C4-2B (cell line): ENCODE data around the gene UBC.
"Not testable (repeated sequence)": the region's sequence is repeated elsewhere in the genome, so short reads cannot be mapped to it uniquely, and the experiment has no call there.

Source experiments
- H3K27ac ChIP-seq: fragments of 450-650 bp; 2 replicates; pipeline ENCODE4 v1.5.1; 2017
- ZFX ChIP-seq: fragments of 450-650 bp; IDR thresholded peaks from 2 replicates; pipeline ENCODE4 v1.6.1; 2017
- TF ChIP-seq, protein P1 (sequence below): fragments of 450-650 bp; conservative IDR thresholded peaks from 2 replicates; pipeline ENCODE4 v1.5.1; 2017; ENCODE audit warnings: mild to moderate bottlenecking

Gene UBC

GRCh38 chr12:124940393-124941169 lies 26.1 kb upstream of the UBC start:
- H3K27ac ChIP-seq, result peak overlapping the region; percentile 73
- TF ChIP-seq, protein P1, sequence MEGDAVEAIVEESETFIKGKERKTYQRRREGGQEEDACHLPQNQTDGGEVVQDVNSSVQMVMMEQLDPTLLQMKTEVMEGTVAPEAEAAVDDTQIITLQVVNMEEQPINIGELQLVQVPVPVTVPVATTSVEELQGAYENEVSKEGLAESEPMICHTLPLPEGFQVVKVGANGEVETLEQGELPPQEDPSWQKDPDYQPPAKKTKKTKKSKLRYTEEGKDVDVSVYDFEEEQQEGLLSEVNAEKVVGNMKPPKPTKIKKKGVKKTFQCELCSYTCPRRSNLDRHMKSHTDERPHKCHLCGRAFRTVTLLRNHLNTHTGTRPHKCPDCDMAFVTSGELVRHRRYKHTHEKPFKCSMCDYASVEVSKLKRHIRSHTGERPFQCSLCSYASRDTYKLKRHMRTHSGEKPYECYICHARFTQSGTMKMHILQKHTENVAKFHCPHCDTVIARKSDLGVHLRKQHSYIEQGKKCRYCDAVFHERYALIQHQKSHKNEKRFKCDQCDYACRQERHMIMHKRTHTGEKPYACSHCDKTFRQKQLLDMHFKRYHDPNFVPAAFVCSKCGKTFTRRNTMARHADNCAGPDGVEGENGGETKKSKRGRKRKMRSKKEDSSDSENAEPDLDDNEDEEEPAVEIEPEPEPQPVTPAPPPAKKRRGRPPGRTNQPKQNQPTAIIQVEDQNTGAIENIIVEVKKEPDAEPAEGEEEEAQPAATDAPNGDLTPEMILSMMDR, result peak; percentile 91
- no peak for TF ChIP-seq ZFX

DNA sequence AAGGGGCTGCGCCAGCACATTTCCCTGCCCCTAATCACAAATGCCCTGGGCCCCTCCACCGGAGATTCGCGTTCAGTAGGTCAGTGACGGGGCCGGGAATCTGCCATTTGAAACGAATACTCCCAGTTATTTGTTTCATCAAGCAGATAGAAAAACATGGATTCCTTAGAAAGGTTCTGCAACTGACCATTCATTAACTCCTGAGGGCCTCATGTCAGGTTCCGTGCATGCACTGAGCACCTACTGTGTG lies 25.6 kb upstream of the UBC start:
- peak overlapping the region; percentile 73 for H3K27ac ChIP-seq
- no peak for TF ChIP-seq ZFX
- TF ChIP-seq, protein P1, result no peak

- TF ChIP-seq, protein P1, result peak; percentile 31
- no peak for TF ChIP-seq ZFX
- H3K27ac ChIP-seq, result peak overlapping the region; percentile 73
These were observed 25.1 kb upstream of the UBC start for GRCh38 chr12:124939421-124940142.

DNA sequence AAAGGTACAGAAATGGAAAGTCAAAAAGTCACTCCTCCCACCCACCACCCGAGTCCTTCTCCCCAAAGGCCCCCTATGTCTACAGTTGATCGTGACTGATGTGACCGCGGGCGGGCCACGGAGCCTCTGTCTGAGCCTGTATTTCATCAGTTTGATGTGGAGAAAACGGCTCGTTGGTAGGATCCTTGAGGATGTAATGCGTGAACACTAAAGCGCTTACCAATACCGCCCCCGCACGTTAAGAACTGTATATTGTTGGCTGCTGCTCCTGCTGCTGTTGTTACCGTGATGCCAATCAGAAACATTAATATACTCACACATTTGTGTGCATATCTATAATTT lies 24.6 kb upstream of the UBC start:
- peak overlapping the region; percentile 73 for H3K27ac ChIP-seq
- no peak for TF ChIP-seq ZFX
- TF ChIP-seq, protein P1, result peak; percentile 73

- TF ChIP-seq, protein P1, result no peak
- no peak for TF ChIP-seq ZFX
- H3K27ac ChIP-seq, result peak overlapping the region; percentile 73
These were observed 24.1 kb upstream of the UBC start for GRCh38 chr12:124938587-124938986.

DNA sequence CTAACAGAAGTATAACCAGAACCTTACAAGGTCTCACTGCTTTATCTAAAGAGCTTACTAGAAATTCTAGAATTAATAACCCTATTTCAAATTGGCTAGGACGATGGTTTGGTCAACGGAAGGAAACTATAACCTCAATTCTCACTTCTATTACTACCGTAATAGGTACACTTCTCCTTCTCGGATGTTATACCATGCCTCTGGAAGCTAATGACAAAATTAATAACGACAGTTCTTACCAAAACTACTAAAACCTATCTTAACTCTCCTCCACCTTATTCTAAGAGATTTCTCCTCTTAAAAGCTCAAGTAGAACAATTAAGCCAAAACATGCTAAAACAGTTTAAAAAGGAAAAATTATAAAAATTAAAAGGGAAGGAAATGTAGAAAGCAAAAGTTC lies 23.7 kb upstream of the UBC start:
- TF ChIP-seq, protein P1, result no peak
- TF ChIP-seq ZFX, result no peak
- H3K27ac ChIP-seq, result no peak overlapping the region

DNA sequence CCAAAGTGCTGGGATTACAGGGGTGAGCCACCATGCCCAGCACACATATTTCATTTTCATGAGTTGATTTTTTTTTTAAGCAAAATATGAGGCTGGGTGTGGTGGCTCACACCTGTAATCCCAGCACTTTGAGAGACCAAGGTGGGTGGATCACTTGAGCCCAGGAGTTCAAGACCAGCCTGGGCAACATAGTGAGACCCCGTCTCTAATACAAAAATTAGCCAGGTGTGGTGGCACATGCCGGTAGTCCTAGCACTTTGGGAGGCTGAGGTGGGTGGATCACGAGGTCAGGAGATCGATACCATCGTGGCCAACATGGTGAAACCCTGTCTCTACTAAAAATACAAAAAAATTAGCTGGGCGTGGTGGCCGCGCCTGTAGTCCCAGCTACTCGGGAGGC lies 17.1 kb upstream of the UBC start:
- not testable (repeated sequence) for H3K27ac ChIP-seq

DNA sequence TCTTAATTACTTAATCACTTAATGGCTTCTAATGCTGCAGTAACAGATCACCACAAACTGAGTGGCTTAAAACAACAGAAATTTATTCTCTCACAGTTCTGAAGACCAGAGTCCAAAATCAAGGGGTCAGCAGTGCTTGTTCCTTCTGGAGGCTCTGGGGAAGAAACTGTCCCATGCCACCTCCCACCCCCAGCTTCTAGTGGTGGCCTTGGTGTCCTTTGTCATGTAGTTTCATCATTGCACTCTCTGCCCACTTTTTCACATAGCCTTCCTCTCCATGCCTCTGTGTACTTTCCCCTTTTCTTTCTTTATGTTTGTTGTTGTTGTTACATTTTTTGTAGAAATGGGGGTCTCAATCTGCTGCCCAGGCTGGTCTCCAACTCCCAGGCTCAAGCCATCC lies 16.1 kb upstream of the UBC start:
- TF ChIP-seq ZFX, result no peak
- TF ChIP-seq, protein P1, result no peak
- no peak overlapping the region for H3K27ac ChIP-seq
